Measurements from ENCODE around the gene NUP98. TPM values are rescaled to one million over a fixed set of nuclear protein-coding genes. Genes with fewer than 3 reads are reported as not detected.

The NUP98 gene
- total and polyA plus RNA-seq, 4 donors, result 16.3 to 78.6 (median 45.3) TPM

DNA sequence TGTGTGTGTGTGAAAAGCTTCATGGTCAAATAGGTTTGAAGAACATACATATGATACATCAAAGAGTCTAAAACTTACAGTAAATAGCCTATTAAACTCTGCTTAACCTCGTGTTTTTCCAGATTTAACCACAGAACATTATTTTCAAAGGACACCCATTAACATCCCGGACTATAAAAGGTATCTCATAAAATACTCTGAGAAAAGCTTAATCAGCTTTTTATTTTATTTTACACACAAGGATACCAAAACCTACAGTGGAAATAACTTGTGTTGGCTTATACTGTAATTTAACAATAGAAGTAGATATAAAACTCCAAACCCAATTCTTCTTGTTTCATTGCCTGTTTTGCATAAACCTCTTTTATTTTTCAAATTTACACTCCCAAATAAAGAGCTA, 76.4 kb downstream of the NUP98 start:
- Histone ChIP-seq H3K36me3 (ENCODE audit: control insufficient read depth in 1 of 2, insufficient read depth in 2 of 2, low read length in 1 of 2) (peaks cover 0 to 6% of the 10 kb centered on the region in 2 donors), H3K4me3 (ENCODE audit: low read length in 2 of 2) (no peak overlapping the region), H3K9me3 (ENCODE audit: control insufficient read depth, low read length) (no peaks in the 10 kb centered on the region), H3K4me1 (ENCODE audit: control insufficient read depth in 1 of 2, insufficient read depth in 2 of 2, low read length in 2 of 2) (no peaks in the 10 kb centered on the region), H3K27ac (ENCODE audit: low read depth in 1 of 2, low read length in 2 of 2) (no peak overlapping the region), H3K27me3 (ENCODE audit: control insufficient read depth in 1 of 2, insufficient read depth in 2 of 2, low read length in 1 of 2) (no peaks in the 10 kb centered on the region)
- DNase-seq (no peak), ATAC-seq (ENCODE audit: low FRiP score) (no peak)
- intact Hi-C loops (cut with DNase I), result no loop called here
- 83 to 93% methylated on average over 2 of the region's 2 CpGs for WGBS, 2 donors

DNA sequence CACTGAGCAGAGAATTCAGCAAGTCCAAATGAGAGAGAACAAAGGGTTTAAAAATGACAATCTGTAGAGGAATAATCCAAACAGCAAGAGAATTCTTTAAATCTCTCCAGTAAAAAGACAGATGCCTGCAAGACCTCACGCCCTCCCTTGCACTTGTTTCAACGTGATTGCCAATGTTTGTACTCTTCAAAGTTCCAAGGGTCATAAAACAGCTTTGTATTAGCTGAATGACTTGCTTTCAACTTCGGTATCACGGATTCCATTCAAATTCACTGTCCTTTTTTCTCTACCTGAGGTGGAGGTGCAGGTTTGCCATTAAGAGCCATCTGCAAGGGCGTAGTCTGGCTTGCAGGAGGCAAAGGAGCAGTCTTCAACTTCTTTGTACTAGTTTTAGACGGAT, 85.1 kb downstream of the NUP98 start:
- whole genome bisulfite sequencing, 2 donors, result 74 to 76% methylated on average over 6 of the region's 6 CpGs
- Histone ChIP-seq H3K27ac (ENCODE audit: low read depth in 1 of 2, low read length in 2 of 2) (no peak overlapping the region), H3K27me3 (ENCODE audit: control insufficient read depth in 1 of 2, insufficient read depth in 2 of 2, low read length in 1 of 2) (no peaks in the 10 kb centered on the region), H3K9me3 (ENCODE audit: control insufficient read depth, low read length) (no peaks in the 10 kb centered on the region), H3K36me3 (ENCODE audit: control insufficient read depth in 1 of 2, insufficient read depth in 2 of 2, low read length in 1 of 2) (peaks cover 0 to 7% of the 10 kb centered on the region in 2 donors), H3K4me1 (ENCODE audit: control insufficient read depth in 1 of 2, insufficient read depth in 2 of 2, low read length in 2 of 2) (no peaks in the 10 kb centered on the region), H3K4me3 (ENCODE audit: low read length in 2 of 2) (no peak overlapping the region)
- intact Hi-C loops (cut with DNase I), result loop anchor here in 1 of 2 donors (10.0 kb wide), 1 partner anchor 63 kb away; no protein-coding TSS in a partner anchor
- no peak for ATAC-seq (ENCODE audit: low FRiP score)
- no peak for DNase-seq

DNA sequence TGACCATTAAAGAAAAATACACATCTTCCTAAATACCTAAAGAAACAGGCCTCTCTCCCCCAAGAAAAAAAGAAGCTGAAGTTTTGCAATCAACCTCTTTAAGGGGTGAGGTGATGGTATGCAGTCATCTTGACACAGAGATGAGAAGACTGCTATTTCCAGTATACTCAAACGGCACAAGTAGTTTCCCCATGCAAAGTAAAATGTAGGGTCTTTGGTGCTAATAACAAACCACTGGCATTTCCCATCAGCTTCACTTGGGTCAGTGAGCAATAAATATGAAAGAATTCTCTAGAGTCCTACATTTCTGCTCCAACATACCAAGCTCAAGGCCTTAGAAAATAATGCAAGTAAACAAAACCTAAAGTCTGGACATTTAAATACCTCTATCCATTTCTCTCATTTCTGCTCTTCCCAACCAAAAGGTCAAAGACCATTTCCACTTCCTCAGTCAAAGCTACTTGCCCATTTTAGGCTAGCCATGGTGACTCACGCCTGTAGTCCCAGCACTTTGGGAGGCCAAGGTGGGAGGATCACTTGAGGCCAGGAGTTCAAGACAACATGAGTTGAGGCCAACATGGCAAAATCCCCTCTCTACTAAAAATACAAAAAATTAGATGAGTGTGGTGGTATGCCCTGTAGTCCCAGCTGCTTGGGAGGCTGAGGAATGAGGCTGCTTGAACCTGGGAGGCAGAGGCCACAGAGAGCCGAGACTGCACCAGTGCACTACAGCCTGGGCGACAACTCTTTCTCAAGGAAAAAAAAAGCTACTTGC, 86.7 kb downstream of the NUP98 start:
- H3K27me3 ChIP-seq (ENCODE audit: control insufficient read depth in 1 of 2, insufficient read depth in 2 of 2, low read length in 1 of 2), result no peaks in the 10 kb centered on the region
- H3K4me1 ChIP-seq (ENCODE audit: control insufficient read depth in 1 of 2, insufficient read depth in 2 of 2, low read length in 2 of 2), result no peaks in the 10 kb centered on the region
- ATAC-seq (ENCODE audit: low FRiP score) (no peak), DNase-seq (no peak)
- no peak overlapping the region for H3K27ac ChIP-seq (ENCODE audit: low read depth in 1 of 2, low read length in 2 of 2)
- 85 to 86% methylated on average over 4 of the region's 4 CpGs for WGBS, 2 donors
- intact Hi-C loops (cut with DNase I), result loop anchor here in 1 of 2 donors (10.0 kb wide), 1 partner anchor 64 kb away; no protein-coding TSS in a partner anchor
- no peaks in the 10 kb centered on the region for H3K9me3 ChIP-seq (ENCODE audit: control insufficient read depth, low read length)
- peaks cover 2 to 6% of the 10 kb centered on the region in 2 donors for H3K36me3 ChIP-seq (ENCODE audit: control insufficient read depth in 1 of 2, insufficient read depth in 2 of 2, low read length in 1 of 2)
- H3K4me3 ChIP-seq (ENCODE audit: low read length in 2 of 2), result no peak overlapping the region

DNA sequence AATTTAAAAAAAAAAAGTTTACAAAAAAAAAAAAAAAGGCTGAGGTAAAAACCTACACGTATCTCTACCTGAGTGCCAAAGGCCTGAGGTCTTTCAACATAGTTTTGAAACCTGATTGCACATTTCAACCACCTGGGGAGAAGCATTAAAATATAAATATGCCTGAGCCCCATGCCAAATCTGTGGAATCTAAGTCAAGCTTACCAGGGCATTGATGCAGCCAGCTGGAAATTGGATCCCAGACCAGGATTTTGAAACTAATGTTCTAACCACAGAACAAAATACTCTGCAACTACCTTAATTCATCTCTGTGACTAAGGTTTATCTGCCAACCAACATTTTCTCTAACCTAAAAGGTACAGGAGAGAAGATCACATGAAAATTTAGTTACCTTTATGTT, 87.4 kb downstream of the NUP98 start:
- peaks cover 4 to 6% of the 10 kb centered on the region in 2 donors for H3K36me3 ChIP-seq (ENCODE audit: control insufficient read depth in 1 of 2, insufficient read depth in 2 of 2, low read length in 1 of 2)
- 75 to 88% methylated on average over 1 of the region's 1 CpG for WGBS, 2 donors
- ATAC-seq (ENCODE audit: low FRiP score), result no peak

DNA sequence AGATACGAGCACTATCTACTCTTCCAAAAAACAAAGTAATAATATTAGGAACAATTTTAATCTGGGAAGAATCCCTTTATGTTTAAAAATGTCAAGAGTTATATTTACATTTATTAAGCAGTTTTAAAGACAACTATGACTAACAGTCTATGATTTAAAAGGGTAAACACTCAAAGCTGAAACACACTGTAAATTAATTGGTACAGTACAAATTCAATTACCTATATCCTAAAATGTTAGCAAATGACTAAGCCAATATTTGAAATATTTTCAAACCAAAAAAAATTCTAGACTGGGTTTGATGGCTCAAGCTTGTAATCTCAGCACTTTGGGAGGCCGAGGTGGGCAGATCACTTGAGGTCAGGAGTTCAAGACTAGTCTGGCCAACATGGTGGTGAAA, 90.2 kb downstream of the NUP98 start:
- H3K4me3 ChIP-seq (ENCODE audit: low read length in 2 of 2), result no peak overlapping the region
- ATAC-seq (ENCODE audit: low FRiP score), result no peak
- intact Hi-C loops (cut with DNase I), result no loop called here
- 85 to 86% methylated on average over 2 of the region's 2 CpGs for WGBS, 2 donors
- H3K27ac ChIP-seq (ENCODE audit: low read depth in 1 of 2, low read length in 2 of 2), result no peak overlapping the region
- H3K27me3 ChIP-seq (ENCODE audit: control insufficient read depth in 1 of 2, insufficient read depth in 2 of 2, low read length in 1 of 2), result no peaks in the 10 kb centered on the region
- H3K4me1 ChIP-seq (ENCODE audit: control insufficient read depth in 1 of 2, insufficient read depth in 2 of 2, low read length in 2 of 2), result no peaks in the 10 kb centered on the region
- no peaks in the 10 kb centered on the region for H3K9me3 ChIP-seq (ENCODE audit: control insufficient read depth, low read length)
- H3K36me3 ChIP-seq (ENCODE audit: control insufficient read depth in 1 of 2, insufficient read depth in 2 of 2, low read length in 1 of 2), result peaks cover 4 to 10% of the 10 kb centered on the region in 2 donors
- no peak for DNase-seq

More for the DNA sequence above, 87.4 kb downstream of the NUP98 start:
- intact Hi-C loops (cut with DNase I), result loop anchor here in 1 of 2 donors (10.0 kb wide), 1 partner anchor 65 kb away; no protein-coding TSS in a partner anchor
- H3K27me3 ChIP-seq (ENCODE audit: control insufficient read depth in 1 of 2, insufficient read depth in 2 of 2, low read length in 1 of 2), result no peaks in the 10 kb centered on the region
- no peak overlapping the region for H3K27ac ChIP-seq (ENCODE audit: low read depth in 1 of 2, low read length in 2 of 2)
- H3K9me3 ChIP-seq (ENCODE audit: control insufficient read depth, low read length), result no peaks in the 10 kb centered on the region
- no peak for DNase-seq
- no peak overlapping the region for H3K4me3 ChIP-seq (ENCODE audit: low read length in 2 of 2)
- H3K4me1 ChIP-seq (ENCODE audit: control insufficient read depth in 1 of 2, insufficient read depth in 2 of 2, low read length in 2 of 2), result no peaks in the 10 kb centered on the region

DNA sequence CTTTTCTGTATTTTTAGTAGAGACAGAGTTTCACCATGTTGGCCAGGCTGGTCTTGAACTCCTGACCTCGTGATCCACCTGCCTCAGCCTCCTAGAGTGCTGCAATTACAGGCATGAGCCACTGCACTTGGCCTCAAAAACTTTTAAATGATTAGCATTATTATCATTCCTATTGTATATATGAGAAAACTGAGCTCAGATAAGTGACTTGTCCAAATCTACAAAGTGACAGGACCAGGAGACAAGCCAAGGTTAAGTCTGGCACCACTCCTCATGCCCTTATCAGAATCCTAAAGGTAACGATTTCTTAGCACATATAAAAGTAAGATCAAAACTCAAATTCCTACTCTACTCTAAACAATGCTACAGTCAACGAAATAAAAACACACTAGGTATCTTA, 94.0 kb downstream of the NUP98 start:
- Histone ChIP-seq H3K27me3 (ENCODE audit: control insufficient read depth in 1 of 2, insufficient read depth in 2 of 2, low read length in 1 of 2) (no peaks in the 10 kb centered on the region), H3K27ac (ENCODE audit: low read depth in 1 of 2, low read length in 2 of 2) (no peak overlapping the region), H3K36me3 (ENCODE audit: control insufficient read depth in 1 of 2, insufficient read depth in 2 of 2, low read length in 1 of 2) (peaks cover 9 to 10% of the 10 kb centered on the region in 2 donors), H3K4me3 (ENCODE audit: low read length in 2 of 2) (no peak overlapping the region), H3K4me1 (ENCODE audit: control insufficient read depth in 1 of 2, insufficient read depth in 2 of 2, low read length in 2 of 2) (no peaks in the 10 kb centered on the region), H3K9me3 (ENCODE audit: control insufficient read depth, low read length) (no peaks in the 10 kb centered on the region)
- 76 to 80% methylated on average over 3 of the region's 3 CpGs for WGBS, 2 donors
- DNase-seq, result no peak
- no peak for ATAC-seq (ENCODE audit: low FRiP score)
- intact Hi-C loops (cut with DNase I), result no loop called here

DNA sequence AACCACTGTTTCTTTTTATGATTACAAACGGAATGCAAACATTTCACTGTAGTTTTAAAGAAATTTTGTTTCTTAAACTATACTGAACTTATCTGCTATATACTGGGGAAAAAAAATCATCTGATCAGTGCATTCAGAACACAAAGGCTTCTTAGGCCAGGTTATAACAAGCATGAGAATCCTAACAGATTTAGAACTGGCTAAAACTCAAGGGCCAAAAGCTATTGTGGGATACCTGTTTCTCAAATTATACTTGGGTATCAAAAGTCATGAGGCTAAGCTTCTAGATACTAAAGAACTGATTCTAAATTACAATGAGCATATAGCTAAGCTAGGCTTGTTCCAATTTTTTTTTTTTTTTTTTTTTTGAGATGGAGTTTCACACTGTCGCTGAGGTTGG, 96.4 kb downstream of the NUP98 start:
- no peak overlapping the region for H3K4me3 ChIP-seq (ENCODE audit: low read length in 2 of 2)
- no peak overlapping the region for H3K27ac ChIP-seq (ENCODE audit: low read depth in 1 of 2, low read length in 2 of 2)
- no peaks in the 10 kb centered on the region for H3K9me3 ChIP-seq (ENCODE audit: control insufficient read depth, low read length)
- intact Hi-C loops (cut with DNase I), result no loop called here
- H3K27me3 ChIP-seq (ENCODE audit: control insufficient read depth in 1 of 2, insufficient read depth in 2 of 2, low read length in 1 of 2), result no peaks in the 10 kb centered on the region
- WGBS, 2 donors, result 88 to 90% methylated on average over 2 of the region's 2 CpGs
- no peak for ATAC-seq (ENCODE audit: low FRiP score)
- H3K4me1 ChIP-seq (ENCODE audit: control insufficient read depth in 1 of 2, insufficient read depth in 2 of 2, low read length in 2 of 2), result no peaks in the 10 kb centered on the region
- H3K36me3 ChIP-seq (ENCODE audit: control insufficient read depth in 1 of 2, insufficient read depth in 2 of 2, low read length in 1 of 2), result peaks cover 7 to 13% of the 10 kb centered on the region in 2 donors
- no peak for DNase-seq

DNA sequence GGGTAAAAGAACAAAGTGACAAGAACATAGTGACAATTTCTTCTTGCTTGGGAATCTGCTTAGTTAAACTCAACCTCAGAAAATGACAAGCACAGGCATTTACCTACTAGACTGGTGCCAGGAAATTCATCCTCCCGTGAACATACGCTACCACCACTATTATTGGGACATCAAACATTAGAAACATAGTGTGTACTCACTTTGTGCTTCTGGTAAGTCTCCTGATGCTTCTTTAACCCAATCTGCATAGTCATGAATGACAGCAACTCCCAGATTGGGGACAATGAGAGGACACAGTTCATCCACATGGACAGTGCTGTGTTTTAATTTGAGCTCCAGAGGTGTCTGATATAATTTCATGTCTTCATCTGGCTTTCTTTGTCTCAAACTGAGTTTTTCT, 96.9 kb downstream of the NUP98 start:
- Histone ChIP-seq H3K4me1 (ENCODE audit: control insufficient read depth in 1 of 2, insufficient read depth in 2 of 2, low read length in 2 of 2) (no peaks in the 10 kb centered on the region), H3K4me3 (ENCODE audit: low read length in 2 of 2) (no peak overlapping the region), H3K27ac (ENCODE audit: low read depth in 1 of 2, low read length in 2 of 2) (no peak overlapping the region), H3K27me3 (ENCODE audit: control insufficient read depth in 1 of 2, insufficient read depth in 2 of 2, low read length in 1 of 2) (no peaks in the 10 kb centered on the region), H3K36me3 (ENCODE audit: control insufficient read depth in 1 of 2, insufficient read depth in 2 of 2, low read length in 1 of 2) (peaks cover 7 to 13% of the 10 kb centered on the region in 2 donors), H3K9me3 (ENCODE audit: control insufficient read depth, low read length) (no peaks in the 10 kb centered on the region)
- 92 to 93% methylated on average over 2 of the region's 2 CpGs for WGBS, 2 donors
- ATAC-seq (ENCODE audit: low FRiP score), result no peak
- DNase-seq, result no peak
- intact Hi-C loops (cut with DNase I), result no loop called here

DNA sequence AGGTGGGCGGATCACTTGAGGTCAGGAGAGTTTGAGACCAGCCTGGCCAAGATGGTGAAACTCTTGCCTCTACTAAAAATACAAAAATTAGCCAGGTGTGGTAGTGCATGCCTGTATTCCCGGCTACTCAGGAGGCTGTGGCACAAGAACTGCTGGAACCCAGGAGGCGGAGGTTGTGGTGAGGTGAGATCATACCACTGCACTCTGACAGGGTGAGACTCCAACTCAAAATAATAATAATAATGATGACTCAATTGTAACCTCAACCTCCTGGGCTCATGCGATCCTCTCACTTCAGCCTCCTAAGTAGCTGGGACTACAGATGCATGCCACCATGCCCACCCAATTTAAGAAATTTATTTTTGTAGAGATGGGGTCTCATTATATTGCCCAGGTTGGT, 110.6 kb downstream of the NUP98 start:
- DNase-seq, result no peak
- Histone ChIP-seq H3K27ac (ENCODE audit: low read depth in 1 of 2, low read length in 2 of 2) (no peak overlapping the region), H3K36me3 (ENCODE audit: control insufficient read depth in 1 of 2, insufficient read depth in 2 of 2, low read length in 1 of 2) (peaks cover 6 to 15% of the 10 kb centered on the region in 2 donors), H3K27me3 (ENCODE audit: control insufficient read depth in 1 of 2, insufficient read depth in 2 of 2, low read length in 1 of 2) (no peaks in the 10 kb centered on the region), H3K4me3 (ENCODE audit: low read length in 2 of 2) (no peak overlapping the region), H3K4me1 (ENCODE audit: control insufficient read depth in 1 of 2, insufficient read depth in 2 of 2, low read length in 2 of 2) (no peaks in the 10 kb centered on the region), H3K9me3 (ENCODE audit: control insufficient read depth, low read length) (no peaks in the 10 kb centered on the region)
- no peak for ATAC-seq (ENCODE audit: low FRiP score)
- intact Hi-C loops (cut with DNase I), result no loop called here
- 72 to 98% methylated on average over 4 of the region's 4 CpGs for WGBS, 2 donors

Data from aorta (tissue), 5 donors.